Transverse colon (tissue), 4 donors: ENCODE measurements around the gene RBM47. TPM values are rescaled to one million over a fixed set of nuclear protein-coding genes. Genes with fewer than 3 reads are reported as not detected.

ENCODE experiments used
- DNase-seq: peaks from one replicate; pipeline ENCODE4 v3.0.0-alpha.2; 2019
- H3K27ac ChIP-seq, 4 donors: fragments of 200-600 bp; sonication (generic); 2 replicates each; pipeline ENCODE4 v1.5.1; 2016 to 2018; ENCODE audit warnings: inconsistent platforms in 4 of 4
- H3K27me3 ChIP-seq: fragments of 200-600 bp; sonication (generic); 2 replicates; pipeline ENCODE4 v1.5.1; 2017; ENCODE audit warnings: inconsistent platforms
- H3K36me3 ChIP-seq, 4 donors: fragments of 200-600 bp; sonication (generic); 2 replicates each; pipeline ENCODE4 v1.5.1; 2017 to 2019; ENCODE audit warnings: inconsistent platforms in 4 of 4
- H3K4me1 ChIP-seq, 4 donors: fragments of 200-600 bp; sonication (generic); 2 replicates each; pipeline ENCODE4 v1.5.1; 2017 to 2020; ENCODE audit warnings: inconsistent platforms in 4 of 4
- H3K4me3 ChIP-seq, 4 donors: fragments of 200-600 bp; sonication (generic); 1 replicate in 1 of 4; 2 replicates in 3 of 4; pipeline versions ENCODE4 v1.5.1 to v1.6.1; 2017 to 2019; ENCODE audit warnings: inconsistent platforms in 4 of 4
- H3K9me3 ChIP-seq, 2 donors: fragments of 200-600 bp; sonication (generic); 2 replicates each; pipeline ENCODE4 v1.5.1; 2017 to 2019; ENCODE audit warnings: inconsistent platforms in 2 of 2
- CTCF ChIP-seq, 5 experiments: fragments of 200-600 bp in 3 of 5; fragments of 450-650 bp in 2 of 5; sonication (generic) in 3 of 5; IDR thresholded peaks; 1 replicate in 2 of 5; 2 replicates in 3 of 5; pipeline ENCODE4 v1.5.1; 2016 to 2017; ENCODE audit warnings: antibody characterized with exemption in 5 of 5, inconsistent platforms in 3 of 5, mild to moderate bottlenecking in 2 of 5, moderate library complexity in 1 of 5
- EP300 ChIP-seq: sonication (generic); formaldehyde crosslinking; IDR thresholded peaks from one replicate; pipeline ENCODE4 v1.6.1; 2017; ENCODE audit warnings: antibody characterized with exemption, low read depth
- POLR2A ChIP-seq: fragments of 450-650 bp; IDR thresholded peaks from one replicate; pipeline ENCODE4 v1.6.1; 2016; ENCODE audit warnings: antibody characterized with exemption, mild to moderate bottlenecking, moderate library complexity
- POLR2AphosphoS5 ChIP-seq, 3 donors: sonication (generic); formaldehyde crosslinking; IDR thresholded peaks; one replicate each; pipeline ENCODE4 v1.6.1; 2016; ENCODE audit warnings: antibody characterized with exemption in 3 of 3
- WGBS, 2 donors: methylation state at CpG; one replicate each; pipeline ENCODE4 v1.1.5; 2018; ENCODE audit warnings: low coverage in 1 of 2; 5-methylcytosine and 5-hydroxymethylcytosine counted together
- in situ Hi-C, 4 donors: fragments of 200-750 bp; cut with MboI; loops; one replicate each; pipeline versions ENCODE4 v1.15.0 to v1.15.1; 2017; ENCODE audit warnings: low sequenced_read_pairs in 3 of 4, low pct_ligation_motif_present in 1 of 4, low pct_unique_long_range_greater_than_20kb in 1 of 4
- intact Hi-C: fragments of 100-400 bp; cut with DNase I; formaldehyde crosslinking; loops from one replicate; pipeline ENCODE4 v1.15.1; 2023; ENCODE audit warnings: low total_unique reads
- total RNA-seq, 4 donors: library from RNA; depleted of rRNA; stranded (reverse); fragments of >200 nt; gene quantifications; one replicate each; pipeline ENCODE4 v1.1.0, GENCODE V29; 2016

The RBM47 gene
- total RNA-seq, 4 donors from 2014 or later: 273 to 667 (median 572) TPM

- no peak for TF ChIP-seq EP300
- no peak for TF ChIP-seq POLR2A
- no peak for TF ChIP-seq POLR2AphosphoS5 (IDR thresholded peaks at IDR 0.05)
- no peak for TF ChIP-seq CTCF (IDR thresholded peaks at IDR 0.05)
- Histone ChIP-seq H3K27ac (no peak overlapping the region), H3K4me1 (peaks cover 0 to 23% (median 12%) of the 10 kb centered on the region in 4 donors), H3K36me3 (no peaks in the 10 kb centered on the region), H3K4me3 (no peak overlapping the region), H3K9me3 (no peaks in the 10 kb centered on the region), H3K27me3 (no peaks in the 10 kb centered on the region)
- WGBS, 2 donors: 90 to 93% methylated on average over 1 of the region's 1 CpG
- intact Hi-C loops: no loop called here
- in situ Hi-C loops: loop anchor here in 1 of 4 donors (25.0 kb wide), 1 partner anchor 186 kb away; no protein-coding TSS in a partner anchor
- DNase-seq: no peak
These were observed 102.9 kb downstream of the RBM47 start for GRCh38 chr4:40526741-40527140.

GRCh38 chr4:40525752-40526598 lies 103.7 kb downstream of the RBM47 start:
- intact Hi-C loops: no loop called here
- Histone ChIP-seq H3K27ac (peak overlapping the region; percentile 28 to 51 (median 43)), H3K4me3 (no peak overlapping the region), H3K9me3 (no peaks in the 10 kb centered on the region), H3K36me3 (no peaks in the 10 kb centered on the region), H3K27me3 (no peaks in the 10 kb centered on the region), H3K4me1 (peaks cover 0 to 17% (median 10%) of the 10 kb centered on the region in 4 donors)
- DNase-seq: no peak
- TF ChIP-seq POLR2A (no peak), CTCF (IDR thresholded peaks at IDR 0.05) (no peak), EP300 (no peak), POLR2AphosphoS5 (IDR thresholded peaks at IDR 0.05) (no peak)
- WGBS, 2 donors: 61 to 78% methylated on average over 8 of the region's 8 CpGs
- in situ Hi-C loops: loop anchor here in 1 of 4 donors (25.0 kb wide), 1 partner anchor 186 kb away; no protein-coding TSS in a partner anchor

DNA sequence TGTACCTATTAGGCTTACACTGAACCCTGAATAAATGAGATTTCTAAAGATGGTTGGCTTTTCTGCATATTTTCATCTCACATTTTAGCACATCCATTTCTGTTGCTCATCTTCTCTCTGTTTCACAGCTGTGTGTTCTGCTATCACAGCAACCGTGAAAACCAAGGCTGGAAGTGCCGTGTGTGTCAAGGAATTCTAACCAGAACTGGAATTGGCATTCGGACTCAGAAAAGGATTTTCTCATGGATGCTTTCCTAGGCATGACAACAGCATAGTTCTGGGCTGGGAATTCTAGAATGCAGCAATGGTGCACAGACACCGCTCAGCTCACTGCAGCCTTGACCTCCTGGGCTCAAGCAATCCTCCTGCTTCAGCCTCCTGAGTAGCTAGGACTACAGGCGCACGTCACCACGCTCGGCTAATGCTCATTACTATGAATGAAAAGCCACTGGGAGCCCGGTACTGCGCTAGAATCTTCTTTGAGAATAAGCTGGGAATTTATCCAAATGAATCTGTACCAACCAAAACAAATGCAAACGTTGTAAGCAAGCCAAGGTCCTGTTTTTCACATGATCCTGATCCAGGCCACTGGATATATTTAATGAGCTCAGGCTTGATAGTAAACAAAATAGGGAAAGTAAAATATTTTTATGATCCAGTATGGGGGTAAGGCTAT lies 105.2 kb downstream of the RBM47 start:
- in situ Hi-C loops: loop anchor here in 1 of 4 donors (25.0 kb wide), 1 partner anchor 188 kb away; no protein-coding TSS in a partner anchor
- no peak for TF ChIP-seq POLR2AphosphoS5 (IDR thresholded peaks at IDR 0.05)
- no peak for TF ChIP-seq EP300
- no peak for TF ChIP-seq POLR2A
- TF ChIP-seq CTCF (IDR thresholded peaks at IDR 0.05): no peak
- Histone ChIP-seq H3K36me3 (no peaks in the 10 kb centered on the region), H3K9me3 (no peaks in the 10 kb centered on the region), H3K4me3 (no peak overlapping the region), H3K4me1 (peaks cover 0 to 9% (median 8%) of the 10 kb centered on the region in 4 donors), H3K27me3 (no peaks in the 10 kb centered on the region), H3K27ac (no peak overlapping the region)
- intact Hi-C loops: no loop called here
- WGBS, 2 donors: 76 to 78% methylated on average over 11 of the region's 11 CpGs
- DNase-seq: no peak

- WGBS, 2 donors: 94 to 99% methylated on average over 4 to 7 of the region's 7 CpGs
- DNase-seq: no peak
- Histone ChIP-seq H3K27me3 (no peaks in the 10 kb centered on the region), H3K4me1 (peaks cover 0 to 9% (median 8%) of the 10 kb centered on the region in 4 donors), H3K4me3 (no peak overlapping the region), H3K27ac (no peak overlapping the region), H3K9me3 (no peaks in the 10 kb centered on the region), H3K36me3 (no peaks in the 10 kb centered on the region)
- intact Hi-C loops: no loop called here
- TF ChIP-seq CTCF (IDR thresholded peaks at IDR 0.05) (no peak), POLR2A (no peak), EP300 (no peak)
- in situ Hi-C loops: no loop called here
These were observed 106.1 kb downstream of the RBM47 start for GRCh38 chr4:40523581-40523980.
